ENCODE measurements around the gene PUM1.

The PUM1 gene

DNA sequence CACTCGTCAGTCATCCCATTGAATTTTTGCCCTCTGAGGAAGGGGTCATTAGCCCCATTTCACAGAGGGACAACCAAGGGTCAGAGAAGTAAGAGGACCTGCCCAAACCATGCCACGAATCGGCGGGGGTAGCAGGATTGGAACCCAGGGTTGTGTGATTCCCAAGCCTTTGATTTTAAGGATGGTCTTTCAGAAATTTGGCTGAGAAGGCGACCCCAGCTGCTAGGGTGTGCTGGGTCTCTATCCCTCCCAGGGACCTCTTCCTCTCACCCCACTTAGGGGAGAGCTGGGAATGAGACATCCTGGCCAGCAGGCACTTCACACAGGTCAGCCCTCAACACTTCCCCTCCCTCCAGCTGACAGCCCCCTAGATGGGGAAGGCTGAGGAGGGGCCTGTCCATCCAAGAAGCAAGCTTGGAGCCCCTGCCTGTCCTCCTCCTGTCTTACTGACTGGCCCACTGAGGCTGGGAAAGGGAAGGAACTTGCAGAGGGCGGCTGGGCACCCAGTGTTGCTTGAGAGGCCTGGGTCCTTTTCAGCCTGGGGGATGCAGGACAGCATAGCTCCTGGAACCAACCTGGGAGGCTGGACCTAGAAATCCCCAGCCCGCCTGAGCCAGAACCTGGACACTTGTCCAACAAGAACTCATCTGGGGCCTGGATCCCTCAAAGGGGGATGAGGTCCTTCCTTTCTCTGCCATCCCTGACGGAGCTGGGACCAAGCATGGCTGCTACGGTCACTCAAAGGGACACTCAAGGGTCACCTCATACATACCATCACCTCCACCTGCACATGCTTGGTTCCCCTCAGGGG, 158.7 kb downstream of the PUM1 start:
- no peak overlapping the region for H4K8ac ChIP-seq (ENCODE audit: low read depth, low read length)
- no peak overlapping the region for H3K4ac ChIP-seq (ENCODE audit: low read depth, low read length)
- H3K36me3 ChIP-seq (ENCODE audit: control insufficient read depth in 1 of 2, insufficient read depth in 2 of 2, low read length in 2 of 2), result no peaks in the 10 kb centered on the region
- H4K91ac ChIP-seq (ENCODE audit: low read depth, low read length), result no peak overlapping the region
- no peak overlapping the region for H2BK12ac ChIP-seq (ENCODE audit: low read length)
- H3K4me1 ChIP-seq (ENCODE audit: control insufficient read depth in 1 of 2, insufficient read depth in 2 of 2, low read length in 2 of 2), result peaks cover 27 to 38% of the 10 kb centered on the region in 2 experiments
- no peak overlapping the region for H2AFZ ChIP-seq (ENCODE audit: insufficient read depth, low read length, poor library complexity)
- no peak overlapping the region for H2BK120ac ChIP-seq (ENCODE audit: insufficient read depth, low read length, poor library complexity)
- no peak overlapping the region for H2BK5ac ChIP-seq (ENCODE audit: low read depth, low read length, poor library complexity)
- H3K79me1 ChIP-seq (ENCODE audit: low read length), result peaks cover 17% of the 10 kb centered on the region
- peak overlapping the region; percentile 84 for H3K4me2 ChIP-seq (ENCODE audit: low read length)
- no CpG with 5 or more reads among the region's 9 CpGs for WGBS (ENCODE audit: extremely low coverage, insufficient coverage, insufficient read length)
- H2AK5ac ChIP-seq (ENCODE audit: low read length), result no peak overlapping the region
- peak overlapping the region; percentile 36 for H3K18ac ChIP-seq (ENCODE audit: low read length)
- DNase-seq, result no peak
- H3K9ac ChIP-seq (ENCODE audit: low read length), result no peak overlapping the region
- no peaks in the 10 kb centered on the region for H3K9me3 ChIP-seq (ENCODE audit: insufficient read depth, low read depth, low read length)
- H3K27ac ChIP-seq (ENCODE audit: low read depth, low read length), result no peak overlapping the region
- no peak overlapping the region for H3K14ac ChIP-seq (ENCODE audit: low read length)
- H3K23ac ChIP-seq (ENCODE audit: low read length), result no peak overlapping the region
- H3K27me3 ChIP-seq (ENCODE audit: insufficient read depth, low read length), result no peaks in the 10 kb centered on the region
- H3K79me2 ChIP-seq (ENCODE audit: control insufficient read depth, insufficient read depth, low read length, poor library complexity), result peaks cover 9% of the 10 kb centered on the region
- H3K4me3 ChIP-seq (ENCODE audit: low read depth, low read length), result peak overlapping the region; percentile 72
- no peak overlapping the region for H4K12ac ChIP-seq (ENCODE audit: low read depth, low read length)

DNA sequence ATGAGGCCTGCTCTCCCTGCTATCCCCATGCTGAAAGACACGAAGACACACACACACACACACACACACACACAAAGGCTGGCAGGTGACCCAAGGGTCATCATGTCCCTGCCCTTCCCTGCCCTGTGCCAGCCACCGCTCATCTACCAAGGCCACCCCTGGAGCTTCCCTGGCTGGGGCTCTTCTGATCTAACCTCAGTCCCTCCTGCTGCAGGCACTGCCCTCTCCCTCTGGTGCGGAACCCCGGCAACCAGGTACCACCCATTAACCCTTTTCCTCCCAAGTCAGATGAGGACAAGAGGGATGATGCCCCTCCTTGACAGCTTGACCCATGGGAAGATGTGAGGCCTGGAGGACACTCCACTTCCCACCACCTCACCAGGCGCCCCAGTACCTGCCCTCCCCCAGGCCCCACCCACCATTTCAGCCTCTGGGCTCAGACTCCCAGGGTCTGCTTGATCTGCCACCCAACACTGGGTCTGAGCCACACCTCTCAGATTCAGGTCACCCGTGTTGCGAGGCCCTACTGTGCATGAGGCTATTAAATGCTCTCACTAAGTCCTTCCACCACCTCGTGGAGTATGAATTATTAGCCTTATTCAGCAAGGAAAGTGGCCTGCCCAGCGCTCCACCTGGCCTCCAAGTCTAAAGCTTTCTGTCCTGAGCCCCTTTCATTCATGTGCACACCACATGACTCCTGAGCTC, 159.4 kb downstream of the PUM1 start:
- Histone ChIP-seq H3K27ac (ENCODE audit: low read depth, low read length) (no peak overlapping the region), H3K4ac (ENCODE audit: low read depth, low read length) (no peak overlapping the region), H3K4me3 (ENCODE audit: low read depth, low read length) (no peak overlapping the region), H4K91ac (ENCODE audit: low read depth, low read length) (no peak overlapping the region), H4K12ac (ENCODE audit: low read depth, low read length) (no peak overlapping the region), H3K23ac (ENCODE audit: low read length) (no peak overlapping the region), H3K4me1 (ENCODE audit: control insufficient read depth in 1 of 2, insufficient read depth in 2 of 2, low read length in 2 of 2) (peaks cover 25 to 34% of the 10 kb centered on the region in 2 experiments), H3K9me3 (ENCODE audit: insufficient read depth, low read depth, low read length) (no peaks in the 10 kb centered on the region), H3K4me2 (ENCODE audit: low read length) (no peak overlapping the region), H3K9ac (ENCODE audit: low read length) (no peak overlapping the region), H3K36me3 (ENCODE audit: control insufficient read depth in 1 of 2, insufficient read depth in 2 of 2, low read length in 2 of 2) (no peaks in the 10 kb centered on the region), H3K18ac (ENCODE audit: low read length) (no peak overlapping the region), H2BK120ac (ENCODE audit: insufficient read depth, low read length, poor library complexity) (no peak overlapping the region), H3K79me1 (ENCODE audit: low read length) (peaks cover 17% of the 10 kb centered on the region), H2BK5ac (ENCODE audit: low read depth, low read length, poor library complexity) (no peak overlapping the region), H2BK12ac (ENCODE audit: low read length) (no peak overlapping the region), H2AK5ac (ENCODE audit: low read length) (no peak overlapping the region), H3K79me2 (ENCODE audit: control insufficient read depth, insufficient read depth, low read length, poor library complexity) (peaks cover 9% of the 10 kb centered on the region), H4K8ac (ENCODE audit: low read depth, low read length) (no peak overlapping the region), H2AFZ (ENCODE audit: insufficient read depth, low read length, poor library complexity) (no peak overlapping the region), H3K27me3 (ENCODE audit: insufficient read depth, low read length) (no peaks in the 10 kb centered on the region), H3K14ac (ENCODE audit: low read length) (no peak overlapping the region)
- DNase-seq, result no peak
- no CpG with 5 or more reads among the region's 9 CpGs for WGBS (ENCODE audit: extremely low coverage, insufficient coverage, insufficient read length)

DNA sequence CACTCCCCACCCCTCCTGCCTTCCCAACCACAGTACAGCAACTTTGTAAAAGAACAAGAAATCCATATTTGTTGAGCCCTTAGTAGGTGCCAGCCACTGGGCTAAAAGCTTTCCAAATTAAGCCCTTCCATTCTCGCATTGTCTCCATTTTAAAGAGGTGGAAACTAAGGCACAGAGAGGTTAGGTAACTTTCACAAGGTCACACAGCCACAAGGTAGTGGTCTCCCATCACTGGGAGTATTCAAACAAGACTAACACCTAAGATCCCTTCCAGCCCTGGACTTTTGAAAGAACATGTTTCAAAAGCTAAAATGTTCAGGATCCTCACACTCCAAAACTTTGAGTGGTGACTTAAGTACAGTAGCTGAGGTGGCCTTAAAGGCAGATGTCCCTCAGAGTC, 160.1 kb downstream of the PUM1 start:
- Histone ChIP-seq H3K4me2 (ENCODE audit: low read length) (no peak overlapping the region), H4K91ac (ENCODE audit: low read depth, low read length) (no peak overlapping the region), H3K27me3 (ENCODE audit: insufficient read depth, low read length) (no peaks in the 10 kb centered on the region), H2BK120ac (ENCODE audit: insufficient read depth, low read length, poor library complexity) (no peak overlapping the region), H4K8ac (ENCODE audit: low read depth, low read length) (no peak overlapping the region), H3K36me3 (ENCODE audit: control insufficient read depth in 1 of 2, insufficient read depth in 2 of 2, low read length in 2 of 2) (no peaks in the 10 kb centered on the region), H2BK5ac (ENCODE audit: low read depth, low read length, poor library complexity) (no peak overlapping the region), H3K27ac (ENCODE audit: low read depth, low read length) (no peak overlapping the region), H2AK5ac (ENCODE audit: low read length) (no peak overlapping the region), H3K14ac (ENCODE audit: low read length) (no peak overlapping the region), H2BK12ac (ENCODE audit: low read length) (no peak overlapping the region), H3K4me3 (ENCODE audit: low read depth, low read length) (no peak overlapping the region), H2AFZ (ENCODE audit: insufficient read depth, low read length, poor library complexity) (no peak overlapping the region), H3K18ac (ENCODE audit: low read length) (no peak overlapping the region), H3K4ac (ENCODE audit: low read depth, low read length) (no peak overlapping the region), H3K9ac (ENCODE audit: low read length) (no peak overlapping the region), H3K4me1 (ENCODE audit: control insufficient read depth in 1 of 2, insufficient read depth in 2 of 2, low read length in 2 of 2) (peaks cover 23 to 31% of the 10 kb centered on the region in 2 experiments), H3K79me2 (ENCODE audit: control insufficient read depth, insufficient read depth, low read length, poor library complexity) (peaks cover 9% of the 10 kb centered on the region), H3K23ac (ENCODE audit: low read length) (no peak overlapping the region), H4K12ac (ENCODE audit: low read depth, low read length) (no peak overlapping the region), H3K9me3 (ENCODE audit: insufficient read depth, low read depth, low read length) (no peaks in the 10 kb centered on the region), H3K79me1 (ENCODE audit: low read length) (peaks cover 17% of the 10 kb centered on the region)
- no CpG with 5 or more reads among the region's 1 CpG for WGBS (ENCODE audit: extremely low coverage, insufficient coverage, insufficient read length)
- DNase-seq, result no peak

DNA sequence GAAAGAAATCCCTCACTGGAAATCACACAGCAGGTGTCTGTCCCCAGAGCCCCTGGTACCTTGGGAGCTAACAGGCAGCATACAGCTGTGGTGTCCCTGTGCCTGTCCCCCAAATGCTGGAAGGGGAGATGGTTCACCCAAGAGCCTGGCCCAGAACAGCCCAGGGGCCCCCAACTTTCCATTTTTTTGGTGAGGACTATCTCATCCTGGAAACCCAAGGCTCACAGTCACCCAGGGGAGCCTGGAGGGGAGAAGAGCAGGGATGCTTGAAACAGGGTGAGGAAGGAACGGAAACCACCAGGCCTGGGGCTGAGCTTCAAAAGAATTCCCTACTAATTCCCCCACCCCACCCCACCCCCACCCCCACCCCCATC, 160.6 kb downstream of the PUM1 start:
- WGBS (ENCODE audit: extremely low coverage, insufficient coverage, insufficient read length), result no CpG with 5 or more reads among the region's 1 CpG
- H2BK120ac ChIP-seq (ENCODE audit: insufficient read depth, low read length, poor library complexity), result no peak overlapping the region
- no peak for DNase-seq

More for the DNA sequence above, 160.6 kb downstream of the PUM1 start:
- Histone ChIP-seq H3K4me3 (ENCODE audit: low read depth, low read length) (no peak overlapping the region), H4K8ac (ENCODE audit: low read depth, low read length) (no peak overlapping the region), H3K9me3 (ENCODE audit: insufficient read depth, low read depth, low read length) (no peaks in the 10 kb centered on the region), H2BK5ac (ENCODE audit: low read depth, low read length, poor library complexity) (no peak overlapping the region), H3K4me2 (ENCODE audit: low read length) (no peak overlapping the region), H3K36me3 (ENCODE audit: control insufficient read depth in 1 of 2, insufficient read depth in 2 of 2, low read length in 2 of 2) (peaks cover 0 to 2% of the 10 kb centered on the region in 2 experiments), H2AFZ (ENCODE audit: insufficient read depth, low read length, poor library complexity) (no peak overlapping the region), H4K12ac (ENCODE audit: low read depth, low read length) (no peak overlapping the region), H3K27ac (ENCODE audit: low read depth, low read length) (no peak overlapping the region), H3K23ac (ENCODE audit: low read length) (no peak overlapping the region), H2AK5ac (ENCODE audit: low read length) (no peak overlapping the region), H3K18ac (ENCODE audit: low read length) (no peak overlapping the region), H3K79me1 (ENCODE audit: low read length) (peaks cover 17% of the 10 kb centered on the region), H3K79me2 (ENCODE audit: control insufficient read depth, insufficient read depth, low read length, poor library complexity) (peaks cover 9% of the 10 kb centered on the region), H3K14ac (ENCODE audit: low read length) (no peak overlapping the region), H4K91ac (ENCODE audit: low read depth, low read length) (no peak overlapping the region), H3K9ac (ENCODE audit: low read length) (no peak overlapping the region), H2BK12ac (ENCODE audit: low read length) (no peak overlapping the region), H3K4me1 (ENCODE audit: control insufficient read depth in 1 of 2, insufficient read depth in 2 of 2, low read length in 2 of 2) (peaks cover 23 to 31% of the 10 kb centered on the region in 2 experiments), H3K4ac (ENCODE audit: low read depth, low read length) (no peak overlapping the region), H3K27me3 (ENCODE audit: insufficient read depth, low read length) (no peaks in the 10 kb centered on the region)

Data from trophoblast cell (in vitro differentiated cells and primary cell).